RWPE2 (cell line): ENCODE results near the gene DPP9.

Experiments used
- ATAC-seq: fragments of 200-7000 bp; cut with Tn5 transposase; 3 replicates; pipeline ENCODE4 v1.9.1; 2021; ENCODE audit warnings: low read depth
- DNase-seq: peaks from one replicate; pipeline ENCODE4 v3.0.0-alpha.2; 2020; ENCODE audit warnings: low spot score
- H3K27ac ChIP-seq: fragments of 450-650 bp; 2 replicates; pipeline ENCODE4 v1.5.1; 2017; ENCODE audit warnings: mild to moderate bottlenecking; ENCODE audit not compliant: poor library complexity, severe bottlenecking
- H3K27me3 ChIP-seq: fragments of 250-450 bp; sonication (Bioruptor Pico); 2 replicates; pipeline ENCODE4 v1.5.1; 2021; ENCODE audit warnings: mild to moderate bottlenecking, moderate library complexity; ENCODE audit not compliant: insufficient read depth, poor library complexity, severe bottlenecking
- H3K36me3 ChIP-seq: fragments of 250-450 bp; sonication (Bioruptor Pico); 2 replicates; pipeline ENCODE4 v1.5.1; 2020; ENCODE audit warnings: low read depth, mild to moderate bottlenecking, moderate library complexity
- H3K4me1 ChIP-seq: fragments of 250-450 bp; sonication (Bioruptor Pico); 2 replicates; pipeline ENCODE4 v1.5.1; 2021; ENCODE audit warnings: mild to moderate bottlenecking, moderate library complexity; ENCODE audit not compliant: insufficient read depth, poor library complexity, severe bottlenecking
- H3K4me3 ChIP-seq: fragments of 250-450 bp; sonication (Bioruptor Pico); 2 replicates; pipeline ENCODE4 v1.5.1; 2021; ENCODE audit warnings: mild to moderate bottlenecking, moderate library complexity; ENCODE audit not compliant: severe bottlenecking
- H3K9me3 ChIP-seq: fragments of 250-450 bp; sonication (Bioruptor Pico); 2 replicates; pipeline ENCODE4 v1.5.1; 2021; ENCODE audit warnings: mild to moderate bottlenecking, moderate library complexity; ENCODE audit not compliant: severe bottlenecking
- TF ChIP-seq, protein P1 (sequence below): fragments of 450-650 bp; IDR thresholded peaks from one replicate; pipeline ENCODE4 v1.5.1; 2017; ENCODE audit warnings: mild to moderate bottlenecking, moderate library complexity; ENCODE audit not compliant: poor library complexity, severe bottlenecking

DPP9 gene

DNA sequence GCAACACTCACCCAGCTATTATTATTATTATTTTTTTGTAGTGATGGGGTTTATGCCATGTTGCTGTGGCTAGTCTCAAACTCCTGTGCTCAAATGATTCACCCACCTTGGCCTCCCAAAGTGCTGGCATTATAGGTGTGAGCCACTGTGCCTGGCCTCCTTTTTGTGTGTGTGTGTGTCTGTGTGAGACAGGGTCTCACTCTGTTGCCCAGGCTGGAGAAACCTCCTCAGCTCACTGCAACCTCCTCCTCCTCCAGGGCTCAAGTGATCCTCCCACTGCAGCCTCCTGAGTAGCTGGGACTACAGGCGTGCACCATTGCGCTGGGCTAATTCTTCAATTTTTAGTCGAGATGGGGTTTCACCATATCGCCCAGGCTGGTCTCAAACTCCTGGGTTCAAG, 49.9 kb downstream of the DPP9 start:
- no peak for ATAC-seq

DNA sequence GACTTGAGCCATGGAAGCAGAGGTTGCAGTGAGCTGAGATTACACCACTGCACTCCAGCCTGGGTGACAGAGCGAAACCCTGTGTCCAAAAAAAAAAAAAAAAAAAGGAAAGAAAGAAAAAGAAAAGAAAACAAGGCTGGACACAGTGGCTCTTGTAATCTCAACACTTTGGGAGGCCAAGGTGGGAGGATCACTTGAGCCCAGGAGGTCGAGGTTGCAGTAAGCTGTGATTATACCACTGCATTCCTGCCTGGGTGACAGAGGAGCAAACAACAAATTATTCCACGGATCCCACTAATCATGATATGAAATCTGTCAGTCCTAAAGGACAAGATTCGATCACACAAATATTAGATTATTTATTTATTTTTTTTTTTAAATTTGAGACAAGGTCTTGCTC, 50.4 kb downstream of the DPP9 start:
- ATAC-seq = no peak
- H3K27me3 ChIP-seq = no peaks in the 10 kb centered on the region
- TF ChIP-seq, protein P1, sequence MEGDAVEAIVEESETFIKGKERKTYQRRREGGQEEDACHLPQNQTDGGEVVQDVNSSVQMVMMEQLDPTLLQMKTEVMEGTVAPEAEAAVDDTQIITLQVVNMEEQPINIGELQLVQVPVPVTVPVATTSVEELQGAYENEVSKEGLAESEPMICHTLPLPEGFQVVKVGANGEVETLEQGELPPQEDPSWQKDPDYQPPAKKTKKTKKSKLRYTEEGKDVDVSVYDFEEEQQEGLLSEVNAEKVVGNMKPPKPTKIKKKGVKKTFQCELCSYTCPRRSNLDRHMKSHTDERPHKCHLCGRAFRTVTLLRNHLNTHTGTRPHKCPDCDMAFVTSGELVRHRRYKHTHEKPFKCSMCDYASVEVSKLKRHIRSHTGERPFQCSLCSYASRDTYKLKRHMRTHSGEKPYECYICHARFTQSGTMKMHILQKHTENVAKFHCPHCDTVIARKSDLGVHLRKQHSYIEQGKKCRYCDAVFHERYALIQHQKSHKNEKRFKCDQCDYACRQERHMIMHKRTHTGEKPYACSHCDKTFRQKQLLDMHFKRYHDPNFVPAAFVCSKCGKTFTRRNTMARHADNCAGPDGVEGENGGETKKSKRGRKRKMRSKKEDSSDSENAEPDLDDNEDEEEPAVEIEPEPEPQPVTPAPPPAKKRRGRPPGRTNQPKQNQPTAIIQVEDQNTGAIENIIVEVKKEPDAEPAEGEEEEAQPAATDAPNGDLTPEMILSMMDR = no peak
- no peaks in the 10 kb centered on the region for H3K9me3 ChIP-seq
- H3K4me3 ChIP-seq = no peak overlapping the region
- peaks cover 36% of the 10 kb centered on the region for H3K36me3 ChIP-seq
- peaks cover 19% of the 10 kb centered on the region for H3K4me1 ChIP-seq
- no peak for DNase-seq
- H3K27ac ChIP-seq = no peak overlapping the region

More for the DNA sequence above, 49.9 kb downstream of the DPP9 start:
- TF ChIP-seq, protein P1 = no peak
- Histone ChIP-seq H3K36me3 (peaks cover 36% of the 10 kb centered on the region), H3K9me3 (no peaks in the 10 kb centered on the region), H3K4me1 (peaks cover 16% of the 10 kb centered on the region), H3K27ac (no peak overlapping the region), H3K4me3 (no peak overlapping the region), H3K27me3 (no peaks in the 10 kb centered on the region)
- no peak for DNase-seq

DNA sequence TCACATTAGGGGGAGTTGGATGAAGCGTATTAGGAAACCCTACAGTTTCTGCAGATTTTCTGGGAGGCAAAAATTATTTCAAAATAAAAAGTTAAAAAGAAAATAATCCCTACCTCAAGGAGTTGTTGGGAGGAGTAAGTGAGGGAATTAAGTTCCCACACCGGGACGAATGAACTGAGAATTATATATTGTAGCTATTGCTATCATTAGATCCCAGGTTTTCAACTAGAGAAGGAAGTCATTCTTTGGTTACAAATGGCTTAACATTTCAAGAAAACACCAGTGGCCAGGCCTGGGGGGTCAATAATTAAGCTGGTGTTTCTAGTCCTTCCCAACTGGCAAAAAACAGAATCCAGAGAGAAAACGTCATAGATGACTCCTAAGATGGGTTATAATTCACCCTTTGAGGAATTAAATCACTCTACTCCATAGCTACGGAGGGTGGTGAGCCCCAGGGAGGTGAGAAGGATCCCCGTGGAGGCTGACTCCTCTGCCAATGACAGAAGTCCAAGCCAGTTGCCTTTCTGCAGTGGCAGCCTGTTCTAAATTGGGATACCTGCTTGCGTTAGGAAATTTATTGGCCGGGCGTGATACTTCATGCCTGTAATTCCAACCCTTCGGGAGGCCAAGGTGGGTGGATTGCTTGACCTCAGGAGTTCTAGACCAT, 52.3 kb downstream of the DPP9 start:
- ATAC-seq (no peak), DNase-seq (no peak)
- peaks cover 38% of the 10 kb centered on the region for H3K36me3 ChIP-seq
- peaks cover 22% of the 10 kb centered on the region for H3K4me1 ChIP-seq
- no peaks in the 10 kb centered on the region for H3K9me3 ChIP-seq
- peak overlapping the region; percentile 63 for H3K27ac ChIP-seq
- no peaks in the 10 kb centered on the region for H3K27me3 ChIP-seq
- H3K4me3 ChIP-seq = no peak overlapping the region
- TF ChIP-seq, protein P1 = no peak

DNA sequence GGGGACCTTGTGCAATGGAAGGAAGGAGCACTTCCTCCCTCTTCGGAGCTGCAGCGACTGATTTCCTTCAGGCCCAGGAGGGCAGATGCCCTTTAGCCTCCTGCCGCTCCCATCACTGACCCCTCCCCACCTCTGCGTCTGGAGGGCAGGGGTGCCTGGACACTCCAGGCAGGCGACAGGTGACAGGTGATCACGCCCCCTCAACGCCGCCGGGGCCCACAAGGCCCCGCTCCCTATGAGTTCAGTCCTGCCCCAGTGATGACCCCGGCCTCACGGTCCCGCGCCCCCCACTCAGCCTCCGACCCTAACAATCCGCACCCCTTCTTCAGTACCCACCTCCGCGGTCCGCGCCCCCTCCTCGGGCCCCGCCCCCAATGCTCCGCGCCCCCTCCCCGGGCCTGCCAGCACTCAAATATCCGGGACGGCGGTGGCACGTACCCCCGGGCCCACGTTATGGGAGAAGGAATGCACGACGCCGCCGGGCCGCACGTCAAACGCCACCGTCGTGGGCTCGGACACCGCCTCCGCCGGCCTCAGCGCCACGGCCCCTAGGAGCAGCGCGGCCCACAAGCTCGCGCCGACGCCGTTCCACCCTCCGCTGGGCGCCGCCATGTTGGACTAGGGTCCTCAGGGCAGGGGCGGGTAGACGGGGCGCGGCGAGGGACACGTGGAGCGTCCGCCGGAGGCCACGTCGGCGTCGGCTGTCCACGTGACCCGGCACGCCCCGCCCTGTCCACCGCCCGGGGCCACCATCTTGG, 53.7 kb downstream of the DPP9 start, which contains the start of gene MYDGF:
Gene MYDGF (minus strand): TSS at position 620 of the 758 bp plus-strand sequence. CDS start 8 bp downstream, at position 612.
- DNase-seq (peak; percentile 92), ATAC-seq (peak; percentile 83)
- H3K27ac ChIP-seq = peak within 1 kb of the TSS; percentile 63
- no peaks in the 10 kb centered on the region for H3K9me3 ChIP-seq
- H3K4me3 ChIP-seq = peak within 1 kb of the TSS; percentile 81
- no peaks in the 10 kb centered on the region for H3K27me3 ChIP-seq
- H3K36me3 ChIP-seq = peaks cover 42% of the 10 kb centered on the region
- H3K4me1 ChIP-seq = peaks cover 22% of the 10 kb centered on the region
- TF ChIP-seq, protein P1 = no peak

DNA sequence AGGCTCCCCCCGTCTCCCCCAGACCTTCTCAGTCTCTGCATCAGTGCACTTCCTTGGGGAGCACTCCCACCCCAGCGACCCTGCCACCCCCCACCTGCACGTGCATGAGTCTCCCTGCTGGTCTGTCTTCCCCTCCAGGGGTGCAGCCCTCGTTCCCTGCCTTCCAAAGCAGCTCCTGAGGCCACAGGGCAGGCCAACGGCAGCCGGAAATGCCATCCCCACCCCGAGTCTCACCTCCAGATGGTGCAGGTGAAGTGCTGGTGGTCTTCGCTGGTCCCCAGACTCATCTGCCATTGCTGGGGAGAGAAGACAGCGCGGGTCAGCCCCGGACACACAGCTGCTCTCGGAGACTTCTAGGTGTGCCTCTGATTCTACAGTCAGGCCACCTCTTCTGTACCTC, 59.0 kb downstream of the DPP9 start:
- DNase-seq (no peak), ATAC-seq (no peak)
- no peaks in the 10 kb centered on the region for H3K27me3 ChIP-seq
- TF ChIP-seq, protein P1 = no peak
- peaks cover 10% of the 10 kb centered on the region for H3K4me1 ChIP-seq
- H3K4me3 ChIP-seq = no peak overlapping the region
- H3K9me3 ChIP-seq = no peaks in the 10 kb centered on the region
- peaks cover 72% of the 10 kb centered on the region for H3K36me3 ChIP-seq
- no peak overlapping the region for H3K27ac ChIP-seq
